Fibroblast of skin of abdomen (primary cell): ENCODE measurements around the gene SYTL2.

Experiments
- DNase-seq: peaks from one replicate; pipeline ENCODE4 v3.0.0-alpha.2; 2013

The SYTL2 gene

GRCh38 chr11:85827748-85828639 is 17.1 kb upstream of the SYTL2 start:
- peak; percentile 96 for DNase-seq

- DNase-seq = peak; percentile 63
These were observed 15.3 kb upstream of the SYTL2 start for GRCh38 chr11:85826116-85826855.

GRCh38 chr11:85825616-85826015 is 14.7 kb upstream of the SYTL2 start:
- no peak for DNase-seq

GRCh38 chr11:85823816-85824215 is 12.9 kb upstream of the SYTL2 start:
- no peak for DNase-seq

GRCh38 chr11:85822814-85823213 is 11.9 kb upstream of the SYTL2 start:
- DNase-seq = peak; percentile 56

- DNase-seq = peak; percentile 30
These were observed 10.7 kb upstream of the SYTL2 start for GRCh38 chr11:85821636-85822035.

GRCh38 chr11:85819441-85819840 is 8.5 kb upstream of the SYTL2 start:
- peak; percentile 39 for DNase-seq

- DNase-seq = peak; percentile 93
These were observed 4.4 kb upstream of the SYTL2 start for GRCh38 chr11:85815186-85815931.

- no peak for DNase-seq
These were observed 2.8 kb upstream of the SYTL2 start for GRCh38 chr11:85813721-85814120.

- DNase-seq = no peak
These were observed 683 bp upstream of the SYTL2 start for GRCh38 chr11:85811624-85812023.

- no peak for DNase-seq
These were observed 445 bp downstream of the SYTL2 start for GRCh38 chr11:85810521-85810870.

- DNase-seq = no peak
These were observed 1.1 kb downstream of the SYTL2 start for GRCh38 chr11:85809863-85810262.

GRCh38 chr11:85809191-85809590 is 1.8 kb downstream of the SYTL2 start:
- no peak for DNase-seq

- no peak for DNase-seq
These were observed 4.1 kb downstream of the SYTL2 start for GRCh38 chr11:85806876-85807275.

- DNase-seq = no peak
These were observed 4.9 kb downstream of the SYTL2 start for GRCh38 chr11:85806016-85806415.

GRCh38 chr11:85805387-85805786 is 5.6 kb downstream of the SYTL2 start:
- no peak for DNase-seq

GRCh38 chr11:85803920-85804319 is 7.0 kb downstream of the SYTL2 start:
- DNase-seq = no peak

GRCh38 chr11:85803303-85803702 is 7.6 kb downstream of the SYTL2 start:
- no peak for DNase-seq

- no peak for DNase-seq
These were observed 9.4 kb downstream of the SYTL2 start for GRCh38 chr11:85801527-85801926.

GRCh38 chr11:85800595-85801342 is 10.2 kb downstream of the SYTL2 start:
- no peak for DNase-seq

GRCh38 chr11:85799142-85799541 is 11.8 kb downstream of the SYTL2 start:
- DNase-seq = no peak

- DNase-seq = no peak
These were observed 12.6 kb downstream of the SYTL2 start for GRCh38 chr11:85798361-85798760.
